ENCODE data around the gene KAT6B.
A peak's percentile ranks its signal among the peaks of the same experiment; 100 is the strongest.

Gene KAT6B

DNA sequence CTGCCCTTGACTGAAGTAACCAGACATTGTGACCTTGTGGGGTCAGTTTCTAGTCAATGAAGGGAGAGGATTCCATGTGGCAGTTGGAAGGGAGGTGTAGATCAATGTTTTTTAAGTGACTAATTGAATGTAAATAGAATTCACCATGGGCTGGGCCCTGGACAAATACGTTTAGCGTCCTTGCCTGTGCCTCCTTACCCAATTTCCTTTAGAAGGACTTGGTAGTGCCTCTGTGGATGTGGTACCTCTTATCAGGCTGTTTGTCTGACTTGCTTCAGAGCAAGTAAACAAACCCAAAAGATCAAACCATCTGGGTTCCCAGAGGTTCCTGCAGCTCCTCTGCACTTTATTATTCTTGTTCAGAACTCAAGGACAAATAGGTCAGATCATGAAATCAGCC, 4.3 kb upstream of the KAT6B start:
- Histone ChIP-seq H3K9ac (no peak overlapping the region), H3K27me3 (ENCODE audit: control insufficient read depth, insufficient read depth, low read length) (no peaks in the 10 kb centered on the region), H3K4me3 (ENCODE audit: low read depth, low read length) (peak overlapping the region; percentile 22), H3K4me2 (ENCODE audit: low read length) (peak overlapping the region; percentile 48), H3K9me3 (ENCODE audit: control insufficient read depth, low read length) (no peaks in the 10 kb centered on the region), H3K36me3 (ENCODE audit: control insufficient read depth, insufficient read depth, low read length) (no peaks in the 10 kb centered on the region), H3K27ac (peak overlapping the region; percentile 85), H3K79me2 (peaks cover 1% of the 10 kb centered on the region), H3K4me1 (peaks cover 26% of the 10 kb centered on the region), H2AFZ (peak overlapping the region; percentile 64)
- TF ChIP-seq, protein P1, sequence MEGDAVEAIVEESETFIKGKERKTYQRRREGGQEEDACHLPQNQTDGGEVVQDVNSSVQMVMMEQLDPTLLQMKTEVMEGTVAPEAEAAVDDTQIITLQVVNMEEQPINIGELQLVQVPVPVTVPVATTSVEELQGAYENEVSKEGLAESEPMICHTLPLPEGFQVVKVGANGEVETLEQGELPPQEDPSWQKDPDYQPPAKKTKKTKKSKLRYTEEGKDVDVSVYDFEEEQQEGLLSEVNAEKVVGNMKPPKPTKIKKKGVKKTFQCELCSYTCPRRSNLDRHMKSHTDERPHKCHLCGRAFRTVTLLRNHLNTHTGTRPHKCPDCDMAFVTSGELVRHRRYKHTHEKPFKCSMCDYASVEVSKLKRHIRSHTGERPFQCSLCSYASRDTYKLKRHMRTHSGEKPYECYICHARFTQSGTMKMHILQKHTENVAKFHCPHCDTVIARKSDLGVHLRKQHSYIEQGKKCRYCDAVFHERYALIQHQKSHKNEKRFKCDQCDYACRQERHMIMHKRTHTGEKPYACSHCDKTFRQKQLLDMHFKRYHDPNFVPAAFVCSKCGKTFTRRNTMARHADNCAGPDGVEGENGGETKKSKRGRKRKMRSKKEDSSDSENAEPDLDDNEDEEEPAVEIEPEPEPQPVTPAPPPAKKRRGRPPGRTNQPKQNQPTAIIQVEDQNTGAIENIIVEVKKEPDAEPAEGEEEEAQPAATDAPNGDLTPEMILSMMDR (IDR thresholded peaks at IDR 0.05), result no peak

DNA sequence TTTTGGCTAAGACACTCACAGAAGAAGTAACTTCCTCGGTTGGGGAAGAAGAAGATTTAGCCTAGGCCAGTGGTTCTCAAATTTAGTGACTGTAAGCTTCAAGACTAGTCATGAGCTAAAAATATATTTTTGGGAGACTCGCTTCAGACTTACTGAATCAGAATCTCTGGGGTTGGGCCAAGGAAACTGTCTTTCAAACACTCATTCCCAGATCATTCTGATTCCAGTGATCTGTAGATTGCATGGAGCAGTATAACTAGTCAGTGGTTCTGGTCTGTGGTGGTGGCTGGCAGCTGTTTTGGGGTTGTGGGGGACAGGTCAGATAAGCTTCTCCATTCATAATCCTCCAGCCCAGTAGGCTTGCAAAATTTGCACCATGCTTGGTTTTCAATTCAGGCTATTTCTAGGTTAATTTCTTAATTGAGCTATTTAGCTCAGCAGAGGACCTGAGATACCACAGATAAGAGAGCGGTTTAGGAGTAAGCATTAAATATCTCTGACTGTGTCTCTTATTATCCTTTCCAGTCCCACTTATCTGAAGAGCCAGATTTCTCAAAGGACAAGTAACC, 3.8 kb upstream of the KAT6B start:
- Histone ChIP-seq H3K9ac (no peak overlapping the region), H3K79me2 (peaks cover 6% of the 10 kb centered on the region), H3K27ac (peak overlapping the region; percentile 85), H3K4me3 (ENCODE audit: low read depth, low read length) (no peak overlapping the region), H3K4me2 (ENCODE audit: low read length) (peak overlapping the region; percentile 48), H3K9me3 (ENCODE audit: control insufficient read depth, low read length) (no peaks in the 10 kb centered on the region), H3K36me3 (ENCODE audit: control insufficient read depth, insufficient read depth, low read length) (no peaks in the 10 kb centered on the region), H3K27me3 (ENCODE audit: control insufficient read depth, insufficient read depth, low read length) (no peaks in the 10 kb centered on the region), H2AFZ (peak overlapping the region; percentile 64), H3K4me1 (peaks cover 26% of the 10 kb centered on the region)
- TF ChIP-seq, protein P1 (IDR thresholded peaks at IDR 0.05), result no peak

DNA sequence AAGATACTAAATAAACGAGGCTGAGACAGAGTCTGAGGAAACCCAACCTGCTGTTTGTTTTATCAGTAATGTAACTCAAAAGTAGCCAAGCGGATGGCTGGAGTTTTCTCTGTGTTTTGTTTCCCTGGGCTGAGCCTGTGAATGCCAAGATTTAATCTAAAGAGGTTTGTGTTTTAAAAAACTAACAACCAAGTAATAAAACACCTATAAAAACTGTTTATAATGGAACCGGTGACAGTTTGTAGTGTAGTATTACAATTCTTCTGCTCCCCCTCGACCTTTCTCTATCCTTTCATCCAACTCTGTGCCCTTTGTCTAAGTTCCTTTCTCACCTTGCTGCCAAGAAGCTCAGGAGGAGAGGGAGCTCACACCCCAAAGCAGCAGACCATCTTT, 2.6 kb upstream of the KAT6B start:
- Histone ChIP-seq H3K9ac (no peak overlapping the region), H3K27ac (peak overlapping the region; percentile 85), H3K36me3 (ENCODE audit: control insufficient read depth, insufficient read depth, low read length) (no peaks in the 10 kb centered on the region), H3K27me3 (ENCODE audit: control insufficient read depth, insufficient read depth, low read length) (no peaks in the 10 kb centered on the region), H3K79me2 (peaks cover 12% of the 10 kb centered on the region), H3K4me3 (ENCODE audit: low read depth, low read length) (peak overlapping the region; percentile 6), H3K4me1 (peaks cover 29% of the 10 kb centered on the region), H3K9me3 (ENCODE audit: control insufficient read depth, low read length) (no peaks in the 10 kb centered on the region), H3K4me2 (ENCODE audit: low read length) (peak overlapping the region; percentile 83), H2AFZ (peak overlapping the region; percentile 76)
- TF ChIP-seq, protein P1 (IDR thresholded peaks at IDR 0.05), result no peak

DNA sequence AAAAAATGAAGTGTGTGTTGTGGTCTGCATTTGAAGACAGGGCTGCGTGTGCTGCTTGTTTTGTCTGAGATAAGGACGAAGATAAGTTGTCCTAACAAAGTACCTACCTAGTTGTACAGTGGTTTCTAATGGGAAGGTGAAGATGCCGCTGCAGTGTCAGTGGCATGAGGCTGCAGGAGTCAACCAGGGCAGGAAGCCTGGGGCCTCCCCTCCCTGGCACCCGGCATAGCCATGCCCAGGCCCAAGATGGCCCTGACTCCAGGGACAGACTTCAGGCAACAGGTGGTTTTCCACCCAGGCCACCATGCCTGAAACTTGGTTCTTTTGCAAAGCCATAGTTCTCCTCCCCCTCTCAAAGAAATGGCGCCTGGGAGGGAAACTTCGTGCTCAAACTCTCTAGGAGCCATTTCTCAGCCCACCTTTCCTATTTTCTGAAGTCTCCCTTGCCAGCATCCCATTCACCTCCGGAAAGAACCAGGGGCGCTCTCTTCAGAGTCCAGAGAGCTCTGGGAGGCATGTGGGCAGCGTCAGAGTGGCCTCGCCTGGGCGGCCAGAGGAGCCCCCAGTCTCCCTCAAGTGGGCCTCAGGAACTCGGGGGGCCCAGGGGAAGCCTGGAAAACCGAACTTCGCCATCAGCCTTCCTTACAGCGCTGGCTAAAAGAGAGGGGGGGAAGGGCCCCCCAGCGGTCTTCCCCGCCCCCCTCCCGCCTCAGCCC, 2.1 kb upstream of the KAT6B start:
- TF ChIP-seq, protein P1 (IDR thresholded peaks at IDR 0.05), result no peak
- no peaks in the 10 kb centered on the region for H3K27me3 ChIP-seq (ENCODE audit: control insufficient read depth, insufficient read depth, low read length)
- H3K79me2 ChIP-seq, result peaks cover 14% of the 10 kb centered on the region
- no peak overlapping the region for H3K9ac ChIP-seq
- peak overlapping the region; percentile 76 for H2AFZ ChIP-seq
- peak overlapping the region; percentile 59 for H3K4me3 ChIP-seq (ENCODE audit: low read depth, low read length)
- no peaks in the 10 kb centered on the region for H3K36me3 ChIP-seq (ENCODE audit: control insufficient read depth, insufficient read depth, low read length)
- H3K4me2 ChIP-seq (ENCODE audit: low read length), result peak overlapping the region; percentile 83
- peaks cover 29% of the 10 kb centered on the region for H3K4me1 ChIP-seq
- H3K27ac ChIP-seq, result peak overlapping the region; percentile 85
- no peaks in the 10 kb centered on the region for H3K9me3 ChIP-seq (ENCODE audit: control insufficient read depth, low read length)

Data from parathyroid adenoma (tissue), 2 donors.